Upper lobe of left lung (tissue), 4 donors: ENCODE measurements around the gene ZKSCAN4.

ENCODE experiments used
- EP300 ChIP-seq, 4 donors: sonication (generic); formaldehyde crosslinking; IDR thresholded peaks; one replicate each; pipeline ENCODE4 v1.5.1; 2017; ENCODE audit warnings: antibody characterized with exemption in 4 of 4, control low read depth in 2 of 4
- POLR2AphosphoS5 ChIP-seq, 2 donors: sonication (generic); formaldehyde crosslinking; IDR thresholded peaks; one replicate each; pipeline ENCODE4 v1.5.1; 2017; ENCODE audit warnings: antibody characterized with exemption in 2 of 2

DNA sequence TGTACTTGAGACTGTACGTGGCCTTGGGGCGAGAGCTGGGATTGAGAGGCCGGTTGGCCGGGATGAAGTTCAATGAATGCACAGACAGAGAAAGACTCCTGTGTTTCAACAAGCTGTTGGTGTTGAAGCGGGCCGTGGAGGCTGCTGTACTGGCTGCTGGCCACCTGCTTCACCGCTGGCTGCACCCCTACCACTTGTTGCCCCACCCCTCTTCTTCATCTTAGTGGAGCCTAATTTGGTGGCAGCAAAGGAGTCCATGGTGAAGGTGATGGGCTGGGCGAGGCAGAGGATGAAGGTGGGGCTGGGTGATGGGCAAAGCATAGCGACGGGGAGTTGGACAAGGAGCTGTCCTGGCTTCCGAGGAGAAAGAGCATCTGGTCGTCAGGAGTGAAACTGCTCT lies 34.2 kb downstream of the ZKSCAN4 start:
- no peak for TF ChIP-seq POLR2AphosphoS5 (IDR thresholded peaks at IDR 0.05)
- no peak for TF ChIP-seq EP300 (IDR thresholded peaks at IDR 0.05)
